Fibroblast of gingiva (primary cell): ENCODE data around the gene RAB6C.
"Not testable (repeated sequence)": the region's sequence is repeated elsewhere in the genome, so short reads cannot be mapped to it uniquely, and the experiment has no call there.

Experiments
- DNase-seq: peaks from one replicate; pipeline ENCODE4 v3.0.0-alpha.2; 2011; ENCODE audit warnings: low read depth

RAB6C gene

DNA sequence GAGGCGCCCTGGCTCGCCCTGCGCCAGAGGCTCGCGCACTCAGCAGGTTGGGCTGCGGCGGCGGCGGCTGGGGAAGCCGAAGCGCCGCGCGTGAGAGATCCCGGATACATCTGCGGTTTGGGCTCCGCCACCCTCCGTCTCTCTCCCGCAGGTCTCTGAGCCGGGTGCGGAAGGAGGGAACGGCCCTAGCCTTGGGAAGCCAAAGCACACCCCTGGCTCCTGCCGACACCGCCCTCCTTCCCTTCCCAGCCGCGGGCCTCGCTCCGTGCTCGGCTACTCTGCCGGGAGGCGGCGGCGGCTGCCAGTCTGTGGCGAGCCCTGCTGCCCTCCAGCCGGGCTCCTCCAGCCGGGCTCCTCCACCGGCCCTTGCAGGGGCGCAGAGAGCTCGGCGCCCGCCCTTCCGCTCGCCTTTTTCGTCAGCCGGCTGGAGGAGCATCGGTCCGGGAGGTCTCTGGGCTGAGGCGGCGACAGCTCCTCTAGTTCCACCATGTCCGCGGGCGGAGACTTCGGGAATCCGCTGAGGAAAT, at the start of gene RAB6C:
RAB6C (plus strand) TSS at position 38 of the 527 bp plus-strand sequence; CDS start at position 488, 450 bp downstream.
- not testable (repeated sequence) for DNase-seq

DNA sequence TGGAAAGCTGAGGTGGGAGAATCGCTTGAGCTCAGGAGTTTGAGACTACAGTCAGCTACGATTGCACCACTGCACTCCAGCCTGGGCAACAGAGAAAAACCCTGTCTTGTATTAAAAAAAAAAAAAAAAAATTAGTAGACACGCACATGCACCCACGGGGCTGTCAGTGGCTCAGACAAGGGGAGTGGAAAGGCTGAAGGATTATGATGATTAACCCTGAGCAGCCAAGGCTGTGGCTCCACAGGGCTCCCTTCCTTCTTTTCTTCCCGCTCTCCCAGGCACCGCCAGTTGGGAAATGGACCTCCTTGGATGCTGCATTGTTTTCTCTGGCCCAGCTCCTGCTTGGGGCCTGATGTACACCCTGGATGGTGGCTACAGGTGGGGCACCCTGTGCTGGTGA, 49.0 kb upstream of the RAB6C start:
- no peak for DNase-seq

DNA sequence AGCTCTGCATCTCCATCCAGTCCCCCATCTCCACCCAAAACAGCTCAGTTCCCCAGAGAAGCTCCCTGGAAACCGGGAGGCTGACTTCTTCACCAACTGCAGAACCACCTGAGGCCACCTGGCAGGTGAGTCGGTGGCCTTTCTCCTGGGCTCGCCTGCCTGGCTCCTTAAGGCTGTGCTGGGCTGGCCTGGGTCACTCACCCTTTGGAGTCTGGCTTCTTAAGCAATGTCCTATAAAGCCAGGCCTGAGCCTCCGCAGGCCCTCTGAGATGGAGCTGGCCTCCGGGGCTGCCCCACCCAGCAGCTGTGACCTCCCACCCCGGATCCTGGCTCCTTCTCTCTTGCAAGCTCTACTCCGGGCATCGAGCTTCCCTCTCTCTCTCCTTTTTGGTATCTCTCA, 46.1 kb upstream of the RAB6C start:
- DNase-seq = not testable (repeated sequence)

DNA sequence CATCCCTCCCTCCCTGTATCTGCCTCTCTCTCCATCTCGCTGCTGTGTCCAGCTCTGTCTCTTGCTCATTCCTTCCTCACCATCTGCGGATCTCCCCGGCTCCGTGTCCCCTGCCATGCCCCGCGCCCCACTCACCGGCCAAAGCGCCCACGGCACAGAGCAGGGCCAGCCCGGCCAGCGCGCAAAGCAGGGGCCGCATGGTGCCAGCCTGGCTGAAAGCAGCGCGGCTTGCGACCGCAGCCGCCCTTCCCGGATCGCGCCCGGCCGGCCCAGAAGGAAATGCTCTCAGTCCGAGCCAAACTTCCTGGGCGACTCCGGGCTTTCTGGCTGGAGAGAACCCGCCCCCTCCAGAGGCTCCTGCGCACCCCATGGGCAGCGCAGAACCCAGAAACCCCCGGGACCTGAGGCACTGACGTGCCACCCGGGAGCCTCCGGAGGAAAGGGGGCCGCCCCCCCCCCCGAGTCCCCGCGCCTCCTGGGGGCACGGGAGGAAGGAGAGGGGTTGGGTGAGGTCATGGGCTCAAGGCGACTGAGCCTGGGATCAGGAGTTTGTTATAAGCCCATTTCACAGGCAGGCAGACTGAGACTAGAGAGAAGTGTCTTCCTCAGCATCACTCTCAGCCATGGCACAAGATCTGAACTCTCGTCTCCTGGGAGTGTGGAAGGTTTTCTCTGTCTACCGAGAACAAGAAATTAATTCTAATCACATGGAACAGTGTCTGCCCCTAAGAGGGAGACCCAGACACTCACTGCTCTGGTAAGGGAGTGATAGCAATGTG, 45.2 kb upstream of the RAB6C start:
- DNase-seq = no peak

DNA sequence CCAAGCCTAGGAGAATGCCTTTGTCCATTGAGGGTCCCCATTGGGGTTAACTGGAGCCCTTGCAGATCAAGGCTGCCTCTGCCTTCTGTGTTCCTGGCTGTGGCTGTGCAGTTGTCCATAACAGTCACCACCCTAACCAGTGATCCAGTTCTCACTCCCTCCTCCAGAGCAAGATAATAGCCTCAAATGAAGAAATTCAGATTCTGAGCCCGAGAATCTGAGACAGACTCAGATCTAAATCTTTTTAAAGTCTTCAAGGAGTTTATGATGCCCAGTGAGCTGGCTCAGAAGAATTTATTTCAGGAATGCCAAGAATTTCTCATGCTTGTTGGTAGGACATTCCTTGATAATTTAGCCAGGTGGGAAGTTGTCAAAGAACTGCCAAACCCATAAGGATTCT, 44.3 kb upstream of the RAB6C start:
- no peak for DNase-seq

DNA sequence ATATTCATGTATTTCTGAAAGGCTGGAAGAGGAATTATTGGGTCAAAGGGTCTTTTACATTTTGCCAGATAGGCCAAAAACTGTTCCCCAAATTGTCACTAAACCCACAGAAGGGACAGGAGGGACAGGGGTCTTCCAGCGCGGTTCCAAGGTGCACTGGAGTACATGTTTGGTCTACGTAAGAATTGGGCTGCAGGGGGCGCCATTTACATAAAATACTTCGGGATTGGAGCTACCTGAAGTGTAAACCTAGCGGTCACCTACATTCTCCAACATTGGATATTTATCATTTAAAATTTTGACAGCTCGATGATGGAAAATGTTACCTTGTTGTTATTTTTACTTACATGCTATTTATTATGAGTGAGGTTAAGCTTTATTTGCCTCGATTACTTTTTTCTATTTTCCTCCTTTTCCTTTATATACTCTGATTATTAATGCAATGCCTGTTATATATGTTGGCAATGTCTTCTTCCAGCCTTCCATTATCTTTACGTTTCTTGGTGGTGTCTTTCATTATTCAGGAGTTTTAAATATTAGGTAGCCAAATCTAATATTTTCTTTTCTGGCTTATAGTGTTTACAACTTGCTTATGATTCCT, 43.0 kb upstream of the RAB6C start:
- no peak for DNase-seq

DNA sequence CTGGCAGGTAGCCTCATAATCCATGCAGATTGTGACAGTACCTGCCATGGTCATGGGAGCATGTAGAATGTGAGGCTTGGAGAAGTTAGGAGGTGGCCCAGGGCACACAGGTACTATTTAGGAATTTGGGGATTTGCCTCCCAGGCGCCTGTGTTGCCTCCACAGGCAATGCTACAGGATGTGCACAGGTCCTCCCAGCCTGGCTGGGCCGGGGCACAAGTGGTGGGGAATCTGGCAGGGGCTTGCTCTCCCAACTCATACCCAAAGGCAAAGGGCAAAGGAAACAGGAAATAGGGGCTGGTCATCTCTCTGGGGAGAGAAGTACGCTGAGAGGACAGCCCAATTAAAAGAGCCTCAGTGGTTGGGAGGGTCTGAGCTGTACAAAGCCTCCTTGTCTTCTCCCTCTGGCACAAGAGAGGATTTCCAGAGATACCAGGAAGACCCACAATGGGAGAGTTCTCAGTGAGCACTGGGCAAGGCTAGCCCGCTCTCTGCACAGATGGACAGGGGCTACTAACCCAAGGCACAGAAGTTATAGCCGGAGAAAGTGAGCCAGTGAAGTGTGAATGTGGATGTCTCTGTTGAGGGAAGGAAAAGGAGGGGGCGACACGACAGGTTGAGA, 40.5 kb upstream of the RAB6C start:
- not testable (repeated sequence) for DNase-seq

DNA sequence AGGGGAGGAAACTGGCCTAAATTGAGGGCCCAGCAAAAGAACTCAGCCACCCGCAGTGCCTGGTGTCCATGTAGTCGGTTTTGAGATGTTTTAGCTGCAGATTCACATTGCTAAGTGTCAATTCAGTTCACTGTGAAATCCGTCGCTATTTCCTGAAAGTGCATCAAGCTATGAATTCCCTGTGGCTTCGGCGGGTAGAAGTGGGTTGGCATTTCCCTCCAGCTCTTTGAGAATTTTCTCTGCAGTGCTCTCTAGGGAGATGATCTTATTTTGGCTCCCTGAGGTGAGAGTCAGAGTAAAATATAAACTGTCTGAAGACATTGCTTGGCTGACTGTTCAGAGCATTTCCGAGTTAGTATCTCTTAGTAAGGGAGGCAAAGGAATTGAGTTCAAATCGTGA, 36.0 kb upstream of the RAB6C start:
- DNase-seq = not testable (repeated sequence)

DNA sequence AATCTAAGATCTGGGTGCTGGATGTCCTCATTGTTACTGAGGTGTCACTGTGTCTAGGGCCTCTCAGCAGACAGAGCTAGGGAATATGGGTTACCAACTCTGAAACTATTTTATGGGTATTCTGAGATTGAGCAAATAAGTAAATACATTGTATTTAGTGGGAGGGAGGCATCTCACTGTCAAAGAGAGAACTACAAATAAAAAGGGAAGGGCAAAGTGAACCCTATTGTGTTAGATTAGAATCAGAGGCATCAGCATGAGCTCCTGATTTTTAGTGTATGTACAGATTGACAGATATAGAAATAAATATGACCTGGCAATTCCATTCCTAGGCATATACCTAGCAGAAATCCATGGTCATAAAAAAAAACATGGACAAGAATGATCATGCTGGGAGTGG, 33.9 kb upstream of the RAB6C start:
- DNase-seq = no peak

DNA sequence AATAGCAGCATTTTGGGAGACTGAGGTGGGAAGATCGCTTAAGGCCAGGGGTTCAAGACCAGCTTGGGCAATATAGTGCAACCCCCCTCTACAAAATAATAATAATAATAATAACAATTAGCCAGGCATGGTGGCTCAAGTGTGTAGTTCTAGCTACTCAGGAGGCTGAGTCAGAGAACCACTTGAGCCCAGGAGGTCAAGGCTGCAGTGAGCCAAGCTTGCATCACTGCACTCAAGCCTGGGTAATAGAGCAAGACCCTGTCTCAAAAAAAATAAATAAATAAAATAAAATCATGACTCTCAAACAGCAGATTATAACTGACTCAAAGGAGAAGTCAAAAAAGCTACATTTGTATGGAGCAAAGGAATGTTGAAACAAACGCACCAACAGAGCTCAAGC, 31.8 kb upstream of the RAB6C start:
- not testable (repeated sequence) for DNase-seq

DNA sequence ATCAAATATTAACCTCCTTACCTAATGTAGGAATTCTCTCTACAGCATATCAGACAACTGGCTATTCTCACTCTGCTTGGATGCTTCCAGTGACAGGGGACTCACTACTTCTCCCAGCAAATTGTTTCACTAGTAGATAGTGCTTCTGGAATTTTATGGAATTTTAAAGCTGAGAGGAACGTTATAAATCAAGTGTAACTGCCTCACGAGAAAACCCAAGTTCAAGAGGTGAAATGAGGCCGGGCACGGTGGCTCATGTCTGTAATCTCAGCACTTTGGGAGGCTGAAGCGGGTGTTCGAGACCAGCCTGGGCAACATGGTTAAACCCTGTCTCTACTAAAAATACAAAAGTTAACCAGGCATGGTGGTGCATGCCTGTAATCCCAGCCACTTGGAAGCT, 23.3 kb upstream of the RAB6C start:
- DNase-seq = not testable (repeated sequence)

DNA sequence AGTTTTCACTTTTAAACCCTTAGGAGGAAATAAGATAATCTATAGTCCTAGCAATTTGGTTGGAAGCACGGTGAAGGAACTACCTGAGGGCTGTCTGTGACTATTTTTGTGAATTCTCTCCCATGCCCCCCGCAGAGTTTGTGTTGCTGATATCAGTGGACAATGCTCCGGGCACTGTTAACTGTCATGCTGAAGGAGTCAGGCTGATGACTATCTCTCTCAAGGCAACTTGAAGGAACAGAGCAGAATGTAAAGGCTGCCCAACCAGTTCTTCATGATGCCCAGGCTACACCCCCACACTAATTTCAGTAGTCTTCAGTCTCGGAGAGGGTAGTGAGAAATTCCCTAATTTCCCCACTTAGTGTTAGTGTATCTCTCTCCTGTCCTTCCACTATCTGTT, 21.6 kb upstream of the RAB6C start:
- no peak for DNase-seq

DNA sequence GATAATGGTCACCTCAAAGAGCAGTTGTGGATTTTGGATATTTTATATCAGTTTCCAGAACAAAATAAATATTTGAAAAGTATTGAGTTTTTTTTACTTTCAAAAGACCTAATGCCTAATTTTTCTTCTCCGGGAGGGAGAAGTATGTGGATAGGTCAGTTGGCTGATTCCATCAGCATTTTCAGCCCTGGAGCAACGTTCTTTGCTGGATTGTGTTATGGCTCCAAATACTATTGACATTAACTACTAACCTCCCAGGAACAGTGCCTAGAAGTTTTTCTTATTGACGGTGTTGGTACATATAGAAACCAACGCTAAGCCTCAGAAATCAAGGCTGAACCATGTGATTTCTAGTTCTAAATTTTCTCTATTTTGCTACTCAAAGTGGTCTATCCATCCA, 20.7 kb upstream of the RAB6C start:
- DNase-seq = not testable (repeated sequence)

DNA sequence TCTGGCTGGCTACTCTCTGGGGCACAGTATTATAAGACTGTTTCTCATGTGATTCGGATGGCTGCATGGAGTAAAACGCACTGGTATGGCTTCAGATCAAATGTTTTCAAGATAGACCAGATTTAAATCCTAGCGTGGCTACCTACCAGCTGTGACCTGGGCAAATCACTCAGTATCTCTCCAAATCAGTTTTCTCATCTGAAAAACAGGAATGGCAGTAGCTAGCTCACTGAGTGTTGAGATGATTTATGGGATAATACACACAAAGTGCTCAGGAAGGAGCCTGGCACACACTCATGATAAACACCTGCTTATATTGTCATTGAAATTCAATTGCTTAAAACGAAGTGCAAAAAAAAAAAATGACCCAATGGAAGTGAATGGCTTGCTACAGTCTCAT, 10.9 kb upstream of the RAB6C start:
- DNase-seq = not testable (repeated sequence)

DNA sequence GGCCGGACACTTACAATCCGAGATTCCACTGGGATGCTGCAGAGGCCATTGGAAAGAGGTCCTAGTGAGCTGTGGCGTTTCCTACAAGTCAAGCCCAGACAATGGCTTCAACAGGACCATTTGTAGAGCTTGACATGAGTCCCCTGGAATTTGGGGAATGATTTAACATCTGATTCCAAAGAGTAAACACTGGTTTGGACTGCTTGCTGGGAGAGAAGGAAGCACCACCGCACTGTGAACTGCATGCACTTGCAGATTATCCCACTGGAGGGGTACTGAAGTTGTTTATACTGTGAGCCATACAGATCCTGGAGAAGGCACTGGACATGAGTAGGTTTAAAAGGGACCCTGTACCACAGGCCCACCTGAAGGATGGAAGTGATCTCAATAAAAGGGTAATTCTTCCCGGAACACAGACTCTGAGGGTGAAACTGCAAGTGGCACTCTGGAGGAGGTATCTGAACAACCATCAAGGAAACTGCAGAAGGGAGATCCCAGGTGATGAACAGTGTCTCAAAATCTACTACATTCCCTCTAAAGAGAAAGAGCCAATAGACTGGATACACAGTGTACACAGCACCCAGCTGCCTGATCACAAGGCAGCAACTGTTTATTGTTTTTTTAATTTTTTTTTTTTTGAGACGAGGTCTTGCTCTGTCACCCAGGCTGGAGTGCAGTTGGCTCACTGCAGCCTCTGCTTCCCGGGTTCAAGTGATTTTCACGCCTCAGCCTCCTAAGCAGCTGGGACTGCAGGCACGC, 4.3 kb upstream of the RAB6C start:
- no peak for DNase-seq

DNA sequence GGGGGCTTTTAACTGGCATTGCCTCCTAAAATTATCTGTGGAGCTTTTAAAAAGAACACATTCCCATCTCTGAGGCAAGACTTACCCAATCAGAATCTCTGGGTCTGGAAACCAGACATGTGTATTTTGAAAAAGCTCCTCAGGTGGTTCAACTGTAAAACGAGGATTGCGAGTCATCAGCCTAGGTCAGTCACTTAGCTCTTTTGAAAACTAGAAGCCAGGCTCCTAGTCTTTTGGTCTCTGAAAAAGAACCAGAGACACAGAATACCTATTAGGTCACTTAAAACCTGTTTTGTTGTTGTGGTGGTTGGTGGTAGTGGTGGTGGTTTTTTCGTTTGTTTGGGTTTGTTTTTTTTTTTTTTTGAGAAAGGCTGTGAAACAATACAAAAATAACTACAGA, 2.5 kb upstream of the RAB6C start:
- not testable (repeated sequence) for DNase-seq

DNA sequence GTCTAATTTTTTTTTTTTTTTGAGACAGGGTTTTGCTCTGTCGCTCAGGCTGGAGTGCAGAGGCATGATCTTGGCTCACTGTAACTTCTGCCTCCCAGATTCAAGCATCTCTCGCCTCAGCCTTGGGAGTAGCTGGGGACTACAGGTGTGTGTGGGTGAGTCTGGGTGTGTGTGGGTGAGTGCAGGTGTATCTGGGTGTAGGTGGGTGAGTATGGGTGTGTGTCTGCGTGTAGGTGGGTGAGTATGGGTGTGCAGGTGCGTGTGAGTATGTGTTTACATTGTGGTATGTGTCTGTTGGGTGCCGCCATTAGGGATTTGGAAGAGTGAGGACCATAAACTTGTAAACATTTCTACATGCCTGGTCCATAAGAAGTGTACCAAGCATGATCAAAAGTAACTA, 1.5 kb upstream of the RAB6C start:
- DNase-seq = no peak

DNA sequence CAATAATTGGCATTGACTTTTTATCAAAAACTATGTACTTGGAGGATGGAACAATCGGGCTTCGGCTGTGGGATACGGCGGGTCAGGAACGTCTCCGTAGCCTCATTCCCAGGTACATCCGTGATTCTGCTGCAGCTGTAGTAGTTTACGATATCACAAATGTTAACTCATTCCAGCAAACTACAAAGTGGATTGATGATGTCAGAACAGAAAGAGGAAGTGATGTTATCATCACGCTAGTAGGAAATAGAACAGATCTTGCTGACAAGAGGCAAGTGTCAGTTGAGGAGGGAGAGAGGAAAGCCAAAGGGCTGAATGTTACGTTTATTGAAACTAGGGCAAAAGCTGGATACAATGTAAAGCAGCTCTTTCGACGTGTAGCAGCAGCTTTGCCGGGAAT, 780 bp downstream of the RAB6C start:
- not testable (repeated sequence) for DNase-seq

DNA sequence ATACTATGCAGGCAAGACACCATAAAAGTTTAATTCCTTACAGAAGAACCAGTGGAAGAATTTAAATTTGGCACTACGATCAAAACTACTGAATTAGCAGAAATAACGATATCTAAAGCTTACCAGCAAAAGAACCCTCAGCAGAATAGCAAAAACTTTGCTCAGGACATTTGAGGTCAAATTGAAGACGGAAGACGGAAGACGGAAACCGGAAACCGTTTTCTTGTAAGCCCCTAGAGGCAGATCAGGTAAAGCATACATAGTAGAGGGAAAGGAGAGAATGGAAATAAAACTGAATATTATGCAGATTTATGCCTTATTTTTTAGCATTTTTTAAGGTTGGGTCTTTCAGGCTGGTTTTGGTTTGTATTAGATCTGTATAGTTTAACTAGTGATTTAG, 2.2 kb downstream of the RAB6C start:
- not testable (repeated sequence) for DNase-seq

DNA sequence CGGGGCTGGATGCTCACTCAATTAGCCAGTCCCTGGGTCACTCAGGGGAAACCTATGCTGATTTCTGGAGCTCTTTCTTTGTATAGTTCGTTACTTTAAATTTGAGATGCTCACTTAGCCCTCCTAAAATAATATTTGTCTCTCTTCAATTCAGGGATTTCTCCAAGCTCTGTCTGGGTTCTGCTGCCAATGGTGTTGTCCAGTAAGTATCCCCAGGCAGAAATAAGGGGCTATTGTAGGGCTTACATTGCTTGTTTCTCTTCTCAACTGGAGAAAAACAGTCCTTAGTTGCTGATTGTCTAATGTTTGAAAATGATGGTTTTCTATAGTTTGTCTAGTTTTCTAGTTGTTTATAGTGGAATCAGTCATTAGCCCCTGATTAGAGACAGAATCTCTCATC, 5.0 kb downstream of the RAB6C start:
- no peak for DNase-seq

DNA sequence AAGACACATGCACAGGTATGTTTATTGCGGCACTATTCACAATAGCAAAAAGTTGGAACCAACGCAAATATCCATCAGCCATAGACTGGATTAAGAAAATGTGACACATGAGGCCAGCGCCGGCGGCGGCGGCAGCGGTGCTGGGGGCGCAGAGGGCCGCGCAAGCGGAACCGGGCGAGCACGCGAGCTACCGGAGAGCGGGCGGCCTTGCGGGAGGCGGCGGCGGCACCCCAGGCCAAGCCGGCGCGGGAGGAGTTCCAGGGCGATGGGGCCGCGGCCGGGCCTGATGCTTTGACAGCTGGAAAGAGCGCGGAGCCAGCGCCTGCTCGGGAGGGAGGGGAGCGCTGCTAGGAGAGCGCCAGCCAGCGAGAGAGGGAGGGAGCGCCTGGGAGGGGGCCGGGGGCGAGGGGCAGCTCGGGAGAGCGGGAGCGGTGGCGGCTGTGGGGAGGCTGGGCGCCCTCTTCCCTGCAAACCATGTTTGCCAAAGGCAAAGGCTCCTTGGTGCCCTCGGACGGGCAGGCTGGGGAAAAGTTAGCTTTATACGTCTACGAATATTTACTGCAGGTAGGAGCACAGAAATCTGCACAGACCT, 13.0 kb downstream of the RAB6C start:
- DNase-seq = not testable (repeated sequence)

DNA sequence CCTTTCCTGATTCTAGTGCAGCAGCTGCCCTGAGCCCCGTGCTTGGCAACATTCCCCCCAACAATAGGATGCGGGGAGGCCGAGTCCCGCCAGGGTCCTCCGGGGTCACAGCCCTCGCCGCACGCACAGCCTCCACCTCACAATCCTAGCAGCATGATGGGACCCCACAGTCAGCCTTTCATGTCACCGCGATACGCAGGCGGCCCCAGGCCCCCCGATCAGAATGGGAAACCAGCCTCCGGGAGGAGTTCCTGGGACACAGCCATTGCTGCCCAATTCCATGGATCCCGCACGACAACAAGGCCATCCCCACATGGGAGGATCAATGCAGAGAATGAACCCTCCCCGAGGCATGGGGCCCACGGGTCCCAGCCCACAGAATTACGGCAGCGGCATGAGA, 13.7 kb downstream of the RAB6C start:
- DNase-seq = not testable (repeated sequence)
